ENCODE results near the gene CLEC4M.

DNA sequence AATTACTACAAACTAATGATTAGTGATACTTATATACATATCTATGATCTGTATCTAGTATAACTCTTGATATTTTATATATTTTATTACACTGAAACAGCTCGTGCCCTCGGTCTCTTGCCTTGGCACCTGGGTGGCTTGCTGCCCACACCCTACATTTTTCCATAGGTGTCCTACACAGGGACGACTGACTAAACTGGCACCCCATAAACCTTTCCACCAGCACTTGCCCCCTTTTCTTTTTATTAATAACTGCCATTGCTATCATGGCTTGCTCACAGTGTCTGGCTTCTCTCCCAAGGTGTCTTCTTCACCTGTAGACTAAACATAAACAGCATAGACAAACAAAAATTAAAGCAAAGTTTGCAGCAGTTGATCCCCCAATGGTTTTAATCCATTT, 30.4 kb downstream of the CLEC4M start:
- TF ChIP-seq, protein P1, sequence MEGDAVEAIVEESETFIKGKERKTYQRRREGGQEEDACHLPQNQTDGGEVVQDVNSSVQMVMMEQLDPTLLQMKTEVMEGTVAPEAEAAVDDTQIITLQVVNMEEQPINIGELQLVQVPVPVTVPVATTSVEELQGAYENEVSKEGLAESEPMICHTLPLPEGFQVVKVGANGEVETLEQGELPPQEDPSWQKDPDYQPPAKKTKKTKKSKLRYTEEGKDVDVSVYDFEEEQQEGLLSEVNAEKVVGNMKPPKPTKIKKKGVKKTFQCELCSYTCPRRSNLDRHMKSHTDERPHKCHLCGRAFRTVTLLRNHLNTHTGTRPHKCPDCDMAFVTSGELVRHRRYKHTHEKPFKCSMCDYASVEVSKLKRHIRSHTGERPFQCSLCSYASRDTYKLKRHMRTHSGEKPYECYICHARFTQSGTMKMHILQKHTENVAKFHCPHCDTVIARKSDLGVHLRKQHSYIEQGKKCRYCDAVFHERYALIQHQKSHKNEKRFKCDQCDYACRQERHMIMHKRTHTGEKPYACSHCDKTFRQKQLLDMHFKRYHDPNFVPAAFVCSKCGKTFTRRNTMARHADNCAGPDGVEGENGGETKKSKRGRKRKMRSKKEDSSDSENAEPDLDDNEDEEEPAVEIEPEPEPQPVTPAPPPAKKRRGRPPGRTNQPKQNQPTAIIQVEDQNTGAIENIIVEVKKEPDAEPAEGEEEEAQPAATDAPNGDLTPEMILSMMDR (conservative IDR thresholded peaks at IDR 0.05; ENCODE audit: low read depth in 2 of 2) = no peak
- TF ChIP-seq EZH2 (IDR thresholded peaks at IDR 0.05; ENCODE audit: low read depth, unreplicated experiment) = no peak
- no peak for TF ChIP-seq POLR2AphosphoS5 (IDR thresholded peaks at IDR 0.05; ENCODE audit: low read depth)
- TF ChIP-seq CREB1 (CRISPR knock-in tag; IDR thresholded peaks at IDR 0.05; ENCODE audit: low read depth) = no peak
- no peak for TF ChIP-seq EZH2phosphoT487 (IDR thresholded peaks at IDR 0.05; ENCODE audit: unreplicated experiment)
- TF ChIP-seq, protein P2, sequence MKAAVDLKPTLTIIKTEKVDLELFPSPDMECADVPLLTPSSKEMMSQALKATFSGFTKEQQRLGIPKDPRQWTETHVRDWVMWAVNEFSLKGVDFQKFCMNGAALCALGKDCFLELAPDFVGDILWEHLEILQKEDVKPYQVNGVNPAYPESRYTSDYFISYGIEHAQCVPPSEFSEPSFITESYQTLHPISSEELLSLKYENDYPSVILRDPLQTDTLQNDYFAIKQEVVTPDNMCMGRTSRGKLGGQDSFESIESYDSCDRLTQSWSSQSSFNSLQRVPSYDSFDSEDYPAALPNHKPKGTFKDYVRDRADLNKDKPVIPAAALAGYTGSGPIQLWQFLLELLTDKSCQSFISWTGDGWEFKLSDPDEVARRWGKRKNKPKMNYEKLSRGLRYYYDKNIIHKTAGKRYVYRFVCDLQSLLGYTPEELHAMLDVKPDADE (IDR thresholded peaks at IDR 0.05) = no peak
- TF ChIP-seq, protein P3, sequence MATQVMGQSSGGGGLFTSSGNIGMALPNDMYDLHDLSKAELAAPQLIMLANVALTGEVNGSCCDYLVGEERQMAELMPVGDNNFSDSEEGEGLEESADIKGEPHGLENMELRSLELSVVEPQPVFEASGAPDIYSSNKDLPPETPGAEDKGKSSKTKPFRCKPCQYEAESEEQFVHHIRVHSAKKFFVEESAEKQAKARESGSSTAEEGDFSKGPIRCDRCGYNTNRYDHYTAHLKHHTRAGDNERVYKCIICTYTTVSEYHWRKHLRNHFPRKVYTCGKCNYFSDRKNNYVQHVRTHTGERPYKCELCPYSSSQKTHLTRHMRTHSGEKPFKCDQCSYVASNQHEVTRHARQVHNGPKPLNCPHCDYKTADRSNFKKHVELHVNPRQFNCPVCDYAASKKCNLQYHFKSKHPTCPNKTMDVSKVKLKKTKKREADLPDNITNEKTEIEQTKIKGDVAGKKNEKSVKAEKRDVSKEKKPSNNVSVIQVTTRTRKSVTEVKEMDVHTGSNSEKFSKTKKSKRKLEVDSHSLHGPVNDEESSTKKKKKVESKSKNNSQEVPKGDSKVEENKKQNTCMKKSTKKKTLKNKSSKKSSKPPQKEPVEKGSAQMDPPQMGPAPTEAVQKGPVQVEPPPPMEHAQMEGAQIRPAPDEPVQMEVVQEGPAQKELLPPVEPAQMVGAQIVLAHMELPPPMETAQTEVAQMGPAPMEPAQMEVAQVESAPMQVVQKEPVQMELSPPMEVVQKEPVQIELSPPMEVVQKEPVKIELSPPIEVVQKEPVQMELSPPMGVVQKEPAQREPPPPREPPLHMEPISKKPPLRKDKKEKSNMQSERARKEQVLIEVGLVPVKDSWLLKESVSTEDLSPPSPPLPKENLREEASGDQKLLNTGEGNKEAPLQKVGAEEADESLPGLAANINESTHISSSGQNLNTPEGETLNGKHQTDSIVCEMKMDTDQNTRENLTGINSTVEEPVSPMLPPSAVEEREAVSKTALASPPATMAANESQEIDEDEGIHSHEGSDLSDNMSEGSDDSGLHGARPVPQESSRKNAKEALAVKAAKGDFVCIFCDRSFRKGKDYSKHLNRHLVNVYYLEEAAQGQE (IDR thresholded peaks at IDR 0.05; ENCODE audit: unreplicated experiment) = no peak
- TF ChIP-seq, protein P4, sequence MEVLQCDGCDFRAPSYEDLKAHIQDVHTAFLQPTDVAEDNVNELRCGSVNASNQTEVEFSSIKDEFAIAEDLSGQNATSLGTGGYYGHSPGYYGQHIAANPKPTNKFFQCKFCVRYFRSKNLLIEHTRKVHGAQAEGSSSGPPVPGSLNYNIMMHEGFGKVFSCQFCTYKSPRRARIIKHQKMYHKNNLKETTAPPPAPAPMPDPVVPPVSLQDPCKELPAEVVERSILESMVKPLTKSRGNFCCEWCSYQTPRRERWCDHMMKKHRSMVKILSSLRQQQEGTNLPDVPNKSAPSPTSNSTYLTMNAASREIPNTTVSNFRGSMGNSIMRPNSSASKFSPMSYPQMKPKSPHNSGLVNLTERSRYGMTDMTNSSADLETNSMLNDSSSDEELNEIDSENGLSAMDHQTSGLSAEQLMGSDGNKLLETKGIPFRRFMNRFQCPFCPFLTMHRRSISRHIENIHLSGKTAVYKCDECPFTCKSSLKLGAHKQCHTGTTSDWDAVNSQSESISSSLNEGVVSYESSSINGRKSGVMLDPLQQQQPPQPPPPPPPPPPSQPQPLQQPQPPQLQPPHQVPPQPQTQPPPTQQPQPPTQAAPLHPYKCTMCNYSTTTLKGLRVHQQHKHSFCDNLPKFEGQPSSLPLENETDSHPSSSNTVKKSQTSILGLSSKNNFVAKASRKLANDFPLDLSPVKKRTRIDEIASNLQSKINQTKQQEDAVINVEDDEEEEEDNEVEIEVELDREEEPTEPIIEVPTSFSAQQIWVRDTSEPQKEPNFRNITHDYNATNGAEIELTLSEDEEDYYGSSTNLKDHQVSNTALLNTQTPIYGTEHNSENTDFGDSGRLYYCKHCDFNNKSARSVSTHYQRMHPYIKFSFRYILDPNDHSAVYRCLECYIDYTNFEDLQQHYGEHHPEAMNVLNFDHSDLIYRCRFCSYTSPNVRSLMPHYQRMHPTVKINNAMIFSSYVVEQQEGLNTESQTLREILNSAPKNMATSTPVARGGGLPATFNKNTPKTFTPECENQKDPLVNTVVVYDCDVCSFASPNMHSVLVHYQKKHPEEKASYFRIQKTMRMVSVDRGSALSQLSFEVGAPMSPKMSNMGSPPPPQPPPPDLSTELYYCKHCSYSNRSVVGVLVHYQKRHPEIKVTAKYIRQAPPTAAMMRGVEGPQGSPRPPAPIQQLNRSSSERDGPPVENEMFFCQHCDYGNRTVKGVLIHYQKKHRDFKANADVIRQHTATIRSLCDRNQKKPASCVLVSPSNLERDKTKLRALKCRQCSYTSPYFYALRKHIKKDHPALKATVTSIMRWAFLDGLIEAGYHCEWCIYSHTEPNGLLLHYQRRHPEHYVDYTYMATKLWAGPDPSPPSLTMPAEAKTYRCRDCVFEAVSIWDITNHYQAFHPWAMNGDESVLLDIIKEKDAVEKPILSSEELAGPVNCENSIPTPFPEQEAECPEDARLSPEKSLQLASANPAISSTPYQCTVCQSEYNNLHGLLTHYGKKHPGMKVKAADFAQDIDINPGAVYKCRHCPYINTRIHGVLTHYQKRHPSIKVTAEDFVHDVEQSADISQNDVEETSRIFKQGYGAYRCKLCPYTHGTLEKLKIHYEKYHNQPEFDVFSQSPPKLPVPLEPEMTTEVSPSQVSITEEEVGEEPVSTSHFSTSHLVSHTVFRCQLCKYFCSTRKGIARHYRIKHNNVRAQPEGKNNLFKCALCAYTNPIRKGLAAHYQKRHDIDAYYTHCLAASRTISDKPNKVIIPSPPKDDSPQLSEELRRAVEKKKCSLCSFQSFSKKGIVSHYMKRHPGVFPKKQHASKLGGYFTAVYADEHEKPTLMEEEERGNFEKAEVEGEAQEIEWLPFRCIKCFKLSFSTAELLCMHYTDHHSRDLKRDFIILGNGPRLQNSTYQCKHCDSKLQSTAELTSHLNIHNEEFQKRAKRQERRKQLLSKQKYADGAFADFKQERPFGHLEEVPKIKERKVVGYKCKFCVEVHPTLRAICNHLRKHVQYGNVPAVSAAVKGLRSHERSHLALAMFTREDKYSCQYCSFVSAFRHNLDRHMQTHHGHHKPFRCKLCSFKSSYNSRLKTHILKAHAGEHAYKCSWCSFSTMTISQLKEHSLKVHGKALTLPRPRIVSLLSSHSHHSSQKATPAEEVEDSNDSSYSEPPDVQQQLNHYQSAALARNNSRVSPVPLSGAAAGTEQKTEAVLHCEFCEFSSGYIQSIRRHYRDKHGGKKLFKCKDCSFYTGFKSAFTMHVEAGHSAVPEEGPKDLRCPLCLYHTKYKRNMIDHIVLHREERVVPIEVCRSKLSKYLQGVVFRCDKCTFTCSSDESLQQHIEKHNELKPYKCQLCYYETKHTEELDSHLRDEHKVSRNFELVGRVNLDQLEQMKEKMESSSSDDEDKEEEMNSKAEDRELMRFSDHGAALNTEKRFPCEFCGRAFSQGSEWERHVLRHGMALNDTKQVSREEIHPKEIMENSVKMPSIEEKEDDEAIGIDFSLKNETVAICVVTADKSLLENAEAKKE (CRISPR knock-in tag; IDR thresholded peaks at IDR 0.05) = no peak
- TF ChIP-seq STAT1 (IDR thresholded peaks at IDR 0.05; ENCODE audit: unreplicated experiment) = no peak
- TF ChIP-seq ZNF331 (CRISPR knock-in tag; IDR thresholded peaks at IDR 0.05; ENCODE audit: low read depth) = no peak
- TF ChIP-seq JUNB (IDR thresholded peaks at IDR 0.05; ENCODE audit: unreplicated experiment) = no peak
- no peak for TF ChIP-seq ZNF114 (CRISPR knock-in tag; IDR thresholded peaks at IDR 0.05)

All from GM23338 (cell line).